Aorta (tissue), 5 donors: Measurements from ENCODE around the gene PTPRS. TPM values are rescaled to one million over a fixed set of nuclear protein-coding genes. Genes with fewer than 3 reads are reported as not detected.

ENCODE experiments used
- ATAC-seq: fragments of 200-7000 bp; cut with Tn5 transposase; one replicate; pipeline ENCODE4 v1.9.1; 2022; ENCODE audit warnings: moderate library complexity; ENCODE audit not compliant: low FRiP score
- DNase-seq, 2 donors: peaks; one replicate each; pipeline ENCODE4 v3.0.0-alpha.2; 2020
- H3K27ac ChIP-seq, 2 donors: one replicate each; pipeline ENCODE4 v1.5.1; 2013; ENCODE audit warnings: low read length in 2 of 2, mild to moderate bottlenecking in 2 of 2, moderate library complexity in 2 of 2, control low read depth in 1 of 2, inconsistent platforms in 1 of 2, low read depth in 1 of 2
- H3K27me3 ChIP-seq, 2 donors: one replicate each; pipeline ENCODE4 v1.6.1; 2013; ENCODE audit warnings: control low read depth in 1 of 2, low read length in 1 of 2, mild to moderate bottlenecking in 1 of 2, moderate library complexity in 1 of 2; ENCODE audit not compliant: insufficient read depth in 2 of 2, control insufficient read depth in 1 of 2
- H3K36me3 ChIP-seq, 2 donors: one replicate each; pipeline ENCODE4 v1.6.1; 2013; ENCODE audit warnings: control low read depth in 1 of 2, low read length in 1 of 2, mild to moderate bottlenecking in 1 of 2; ENCODE audit not compliant: insufficient read depth in 2 of 2, control insufficient read depth in 1 of 2
- H3K4me1 ChIP-seq, 2 donors: one replicate each; pipeline ENCODE4 v1.6.1; 2013; ENCODE audit warnings: low read length in 2 of 2, control low read depth in 1 of 2, mild to moderate bottlenecking in 1 of 2, moderate library complexity in 1 of 2; ENCODE audit not compliant: insufficient read depth in 2 of 2, control insufficient read depth in 1 of 2
- H3K4me3 ChIP-seq, 2 donors: one replicate each; pipeline ENCODE4 v1.5.1; 2013; ENCODE audit warnings: low read length in 2 of 2, control low read depth in 1 of 2, mild to moderate bottlenecking in 1 of 2
- H3K9me3 ChIP-seq: one replicate; pipeline ENCODE4 v1.6.1; 2013; ENCODE audit warnings: mild to moderate bottlenecking, low read length; ENCODE audit not compliant: control insufficient read depth
- WGBS, 2 donors: extraction: QIAGEN DNeasy Blood & Tissue Kit; methylation state at CpG; one replicate each; pipeline ENCODE4 v1.1.7; 2013; 5-methylcytosine and 5-hydroxymethylcytosine counted together
- intact Hi-C, 2 donors: fragments of 100-400 bp; cut with DNase I; formaldehyde crosslinking; loops; one replicate each; pipeline versions ENCODE4 v1.14.2 to v1.15.0; 2022
- polyA plus RNA-seq, 2 donors: library from polyadenylated mRNA; stranded (reverse); fragments of 200-250 nt; gene quantifications; one replicate each; pipeline ENCODE4 v1.2.3, GENCODE V29; 2013
- total RNA-seq, 2 donors: library from RNA; stranded (reverse); fragmentation: NEBNext Ultra II Directional; extraction: Animal tissue kit (Norgen Biotek cat#: 25700); gene quantifications; one replicate each; pipeline ENCODE4 v1.2.1, GENCODE V29; 2021
- donor health status: healthy with polysubstance abuse.
- donor health status: Bipolar disorder and iron deficiency.
- donor health status: DM: no; HTN: no; CAD: no.
- donor health status: DM: no; HTN: no; CAD: no.
- donor health status: DM: yes; HTN: yes; CAD: no.

PTPRS gene
- total and polyA plus RNA-seq, 4 donors: 3.4 to 220 (median 74.7) TPM

- ATAC-seq: no peak
- no peaks in the 10 kb centered on the region for H3K9me3 ChIP-seq
- no peaks in the 10 kb centered on the region for H3K4me1 ChIP-seq
- no peak overlapping the region for H3K27ac ChIP-seq
- no peak for DNase-seq
- intact Hi-C loops: no loop called here
- H3K27me3 ChIP-seq: no peaks in the 10 kb centered on the region
- WGBS, 2 donors: 60 to 69% methylated on average over 8 of the region's 8 CpGs
- H3K4me3 ChIP-seq: no peak overlapping the region
- no peaks in the 10 kb centered on the region for H3K36me3 ChIP-seq
These were observed 48.9 kb downstream of the PTPRS start for GRCh38 chr19:5291588-5292193.

Other genes with a start within 250 kb of the PTPRS start
- not detected for gene ZNRF4, start 114.6 kb upstream of the PTPRS start, total RNA-seq
- gene ZNRF4, start 114.6 kb upstream of the PTPRS start, polyA plus RNA-seq: not detected
- gene TINCR, start 227.1 kb upstream of the PTPRS start, total RNA-seq: 1 to 10 TPM in 1 of 2 donors, under 1 TPM in 1; 0.96 to 1.1 TPM
- gene TINCR, start 227.1 kb upstream of the PTPRS start, polyA plus RNA-seq: 1 to 10 TPM in 1 of 2 donors, under 1 TPM in 1; 0.50 to 1.1 TPM